K562 (cell line): ENCODE measurements around the gene ZNHIT6. TPM values are rescaled to one million over a fixed set of nuclear protein-coding genes. Genes with fewer than 3 reads are reported as not detected.

Experiments used
- ATF3 ChIP-seq, 2 experiments: fragments of 450-650 bp in 1 of 2; sonication (generic) in 1 of 2; formaldehyde crosslinking in 1 of 2; IDR thresholded peaks in 1 of 2; conservative IDR thresholded peaks in 1 of 2; 2 replicates each; pipeline versions ENCODE4 v1.6.1 to v1.8.1; 2016 to 2023; ENCODE audit warnings: mild to moderate bottlenecking in 2 of 2, moderate library complexity in 2 of 2, inconsistent platforms in 1 of 2, missing genetic modification reagents in 1 of 2
- CHD2 ChIP-seq: IDR thresholded peaks from 2 replicates; pipeline ENCODE4 v1.6.1; 2011; ENCODE audit warnings: low read depth, low read length
- CREBBP ChIP-seq: IDR thresholded peaks from one replicate; pipeline ENCODE4 v1.6.1; 2012; ENCODE audit warnings: low read depth, mild to moderate bottlenecking, control low read depth, inconsistent platforms, low read length
- CTCF ChIP-seq, 3 experiments: IDR thresholded peaks in 2 of 3; conservative IDR thresholded peaks in 1 of 3; 2 replicates each; pipeline ENCODE4 v1.5.1; 2011 to 2012; ENCODE audit warnings: low read length in 3 of 3, mild to moderate bottlenecking in 3 of 3, control low read depth in 2 of 3, improper control_type of control experiment in 1 of 3, inconsistent platforms in 1 of 3, low read depth in 1 of 3, mixed read lengths in 1 of 3, moderate library complexity in 1 of 3; ENCODE audit not compliant: insufficient read depth in 2 of 3
- FOXO4 ChIP-seq: fragments of 450-650 bp; formaldehyde crosslinking; IDR thresholded peaks from 2 replicates; pipeline ENCODE4 v1.4.0; 2020; ENCODE audit warnings: mild to moderate bottlenecking, moderate library complexity
- ID3 ChIP-seq, 2 experiments: fragments of 250-450 bp in 1 of 2; fragments of 450-650 bp in 1 of 2; sonication (Bioruptor Pico) in 1 of 2; IDR thresholded peaks; 2 replicates each; pipeline versions ENCODE4 v1.6.1 to v1.8.0; 2016 to 2021; ENCODE audit warnings: mild to moderate bottlenecking in 2 of 2, moderate library complexity in 2 of 2, missing compliant biosample characterization in 1 of 2, missing genetic modification characterization in 1 of 2
- KDM5B ChIP-seq: fragments of 200-600 bp; sonication (generic); IDR thresholded peaks from 2 replicates; pipeline ENCODE4 v1.6.1; 2012; ENCODE audit warnings: low read depth, mild to moderate bottlenecking, moderate library complexity, low read length, control low read depth, inconsistent platforms; ENCODE audit not compliant: insufficient replicate concordance
- NEUROD1 ChIP-seq: fragments of 150-350 bp; IDR thresholded peaks from 2 replicates; pipeline ENCODE4 v1.6.1; 2014; ENCODE audit warnings: borderline replicate concordance, low read length, low read depth; ENCODE audit not compliant: partially characterized antibody
- REST ChIP-seq, 2 experiments: fragments of 450-650 bp; formaldehyde crosslinking in 1 of 2; IDR thresholded peaks; 2 replicates each; pipeline versions ENCODE4 v1.4.0 to v1.6.1; 2014 to 2020; ENCODE audit warnings: mild to moderate bottlenecking in 2 of 2, borderline replicate concordance in 1 of 2, low read depth in 1 of 2
- polyA plus RNA-seq, 8 experiments: library from polyadenylated mRNA; depleted of rRNA in 4 of 8; stranded (reverse) in 5 of 8; unstranded in 3 of 8; fragments of >200 nt; fragmentation: Nextera tagmentation in 2 of 8; fragmentation: Illumina TruSeq in 1 of 8; extraction: Ambion mirVana in 2 of 8; extraction: Trizol in 1 of 8; gene quantifications; 2 replicates each; pipeline versions ENCODE4 v1.2.1 to v1.2.3, GENCODE V29; 2011 to 2014; ENCODE audit warnings: inconsistent platforms in 1 of 8, missing spikeins in 1 of 8
- total RNA-seq, 7 experiments: library from RNA; depleted of rRNA in 6 of 7; stranded (reverse); fragments of >200 nt in 6 of 7; fragmentation: Illumina TruSeq in 2 of 7; extraction: Trizol in 2 of 7; gene quantifications; 2 replicates each; pipeline versions ENCODE4 v1.2.1 to v1.2.3, GENCODE V29; 2011 to 2021; ENCODE audit warnings: low replicate concordance in 1 of 7

Gene ZNHIT6
- total and polyA plus RNA-seq, 9 of the 15 experiments (the other 6 are each of a cell fraction or from before 2014, with no cell fraction given): 15.4 to 37.6 (median 21.7) TPM

GRCh38 chr1:85707990-85708828, at the start of gene ZNHIT6 (continued):
- TF ChIP-seq REST (IDR thresholded peaks at IDR 0.05; ENCODE audit: borderline replicate concordance) (0 out of 2 replicates have a peak, but pooled peaks have one; percentile 31), REST (CRISPR knock-in tag; IDR thresholded peaks at IDR 0.05; ENCODE audit: low read depth) (no peak), CHD2 (0 out of 2 replicates have a peak, but pooled peaks have one; percentile 30), ATF3 (IDR thresholded peaks at IDR 0.05) (no peak), ATF3 (CRISPR knock-in tag; conservative IDR thresholded peaks at IDR 0.05) (0 out of 2 replicates have a peak, but pooled peaks have one; percentile 62), FOXO4 (no peak), KDM5B (peak; percentile 85), CREBBP (no peak), CTCF (IDR thresholded peaks at IDR 0.05 in 2 of 3, conservative IDR thresholded peaks at IDR 0.05 in 1 of 3; ENCODE audit: insufficient read depth in 2 of 3, low read depth in 1 of 3, low read length in 3 of 3) (peak; percentile 46 to 70 (median 63)), NEUROD1 (peak; percentile 67), ID3 (CRISPR knock-in tag; IDR thresholded peaks at IDR 0.05) (no peak), ID3 (tag; IDR thresholded peaks at IDR 0.05) (no peak)
